HepG2 (cell line): ENCODE data around the gene SQOR. TPM values are rescaled to one million over a fixed set of nuclear protein-coding genes. Genes with fewer than 3 reads are reported as not detected.
A peak's percentile ranks its signal among the peaks of the same experiment; 100 is the strongest.

Experiments
- AHR ChIP-seq: IDR thresholded peaks from 2 replicates; pipeline ENCODE4 v1.6.1; 2018; ENCODE audit warnings: missing genetic modification reagents, missing compliant biosample characterization
- CERS6 ChIP-seq: sonication (generic); formaldehyde crosslinking; IDR thresholded peaks from 2 replicates; pipeline ENCODE4 v1.5.0; 2020; ENCODE audit warnings: missing genetic modification reagents
- EZH2 ChIP-seq: conservative IDR thresholded peaks from 2 replicates; pipeline ENCODE4 v1.6.1; 2012; ENCODE audit warnings: mild to moderate bottlenecking, low read depth, low read length, moderate library complexity
- FLYWCH1 ChIP-seq: sonication (generic); formaldehyde crosslinking; IDR thresholded peaks from 2 replicates; pipeline ENCODE4 v1.8.1; 2023; ENCODE audit warnings: mild to moderate bottlenecking, missing genetic modification reagents
- HOXD1 ChIP-seq: sonication (generic); formaldehyde crosslinking; IDR thresholded peaks from 2 replicates; pipeline ENCODE4 v1.5.0; 2020; ENCODE audit warnings: missing genetic modification reagents
- ISL2 ChIP-seq: sonication (generic); formaldehyde crosslinking; IDR thresholded peaks from 2 replicates; pipeline ENCODE4 v1.5.0; 2020; ENCODE audit warnings: missing genetic modification reagents
- KDM2A ChIP-seq: sonication (generic); formaldehyde crosslinking; IDR thresholded peaks from 2 replicates; pipeline ENCODE4 v1.4.0; 2020; ENCODE audit warnings: low read depth, missing genetic modification reagents, borderline replicate concordance
- NFYB ChIP-seq: sonication (generic); formaldehyde crosslinking; IDR thresholded peaks from 2 replicates; pipeline ENCODE4 v1.4.0; 2020; ENCODE audit warnings: missing genetic modification reagents
- SMAD3 ChIP-seq: sonication (generic); formaldehyde crosslinking; IDR thresholded peaks from 2 replicates; pipeline ENCODE4 v1.4.0; 2020; ENCODE audit warnings: missing genetic modification reagents
- SMAD9 ChIP-seq: sonication (generic); formaldehyde crosslinking; IDR thresholded peaks from 2 replicates; pipeline ENCODE4 v1.5.1; 2020; ENCODE audit warnings: mild to moderate bottlenecking, missing genetic modification reagents
- SMARCC2 ChIP-seq: fragments of 450-650 bp; IDR thresholded peaks from 2 replicates; pipeline ENCODE4 v1.6.1; 2017; ENCODE audit warnings: antibody characterized with exemption, mild to moderate bottlenecking
- SNRNP70 ChIP-seq: fragments of 200-400 bp; formaldehyde crosslinking; IDR thresholded peaks from 2 replicates; pipeline ENCODE4 v1.6.1; 2017; ENCODE audit warnings: mild to moderate bottlenecking, low read depth, low read length, moderate library complexity
- SPEN ChIP-seq: sonication (generic); formaldehyde crosslinking; IDR thresholded peaks from 2 replicates; pipeline ENCODE4 v1.5.1; 2020; ENCODE audit warnings: low read depth, mild to moderate bottlenecking, missing genetic modification reagents
- TAF1 ChIP-seq: sonication (generic); formaldehyde crosslinking; IDR thresholded peaks from 2 replicates; pipeline ENCODE4 v1.4.0; 2020; ENCODE audit warnings: missing genetic modification reagents
- ZFX ChIP-seq: sonication (generic); formaldehyde crosslinking; IDR thresholded peaks from 2 replicates; pipeline ENCODE4 v1.4.0; 2020; ENCODE audit warnings: mild to moderate bottlenecking, low read depth, missing genetic modification reagents, moderate library complexity
- ZNF274 ChIP-seq: sonication (generic); formaldehyde crosslinking; IDR thresholded peaks from 2 replicates; pipeline ENCODE4 v1.5.1; 2020; ENCODE audit warnings: mild to moderate bottlenecking, missing genetic modification reagents
- ZNF382 ChIP-seq: sonication (generic); formaldehyde crosslinking; IDR thresholded peaks from 2 replicates; pipeline ENCODE4 v1.5.0; 2020; ENCODE audit warnings: missing genetic modification reagents, mild to moderate bottlenecking, borderline replicate concordance
- ZNF503 ChIP-seq: sonication (generic); formaldehyde crosslinking; IDR thresholded peaks from 2 replicates; pipeline ENCODE4 v1.4.0; 2020; ENCODE audit warnings: missing genetic modification reagents
- ZNF7 ChIP-seq: IDR thresholded peaks from 2 replicates; pipeline ENCODE4 v1.6.1; 2016; ENCODE audit warnings: missing biosample characterization, missing genetic modification reagents
- ZNF883 ChIP-seq: sonication (generic); formaldehyde crosslinking; IDR thresholded peaks from 2 replicates; pipeline ENCODE4 v1.5.1; 2020; ENCODE audit warnings: mild to moderate bottlenecking, missing genetic modification reagents; ENCODE audit errors: not compliant biosample characterization
- polyA plus RNA-seq, 8 experiments: library from polyadenylated mRNA; depleted of rRNA in 3 of 8; stranded (reverse) in 7 of 8; unstranded in 1 of 8; fragments of >200 nt; fragmentation: Illumina TruSeq in 4 of 8; extraction: Trizol in 4 of 8; gene quantifications; 2 replicates each; pipeline versions ENCODE4 v1.2.1 to v1.2.3, GENCODE V29; 2011 to 2016; ENCODE audit warnings: low read depth in 4 of 8, missing spikeins in 1 of 8, mixed read lengths in 1 of 8; ENCODE audit not compliant: insufficient read depth in 1 of 8
- total RNA-seq, 5 experiments: library from RNA; depleted of rRNA; stranded (reverse); fragments of >200 nt; fragmentation: Illumina TruSeq; extraction: Trizol; gene quantifications; 2 replicates each; pipeline ENCODE4 v1.2.3, GENCODE V29; 2016; ENCODE audit warnings: low read depth in 1 of 5
- TF ChIP-seq, protein P1 (sequence below): sonication (generic); formaldehyde crosslinking; IDR thresholded peaks from 2 replicates; pipeline ENCODE4 v1.4.0; 2020; ENCODE audit warnings: missing genetic modification reagents, mild to moderate bottlenecking, borderline replicate concordance
- TF ChIP-seq, protein P2 (sequence below): sonication (generic); formaldehyde crosslinking; IDR thresholded peaks from 2 replicates; pipeline ENCODE4 v1.8.0; 2022; ENCODE audit warnings: missing genetic modification reagents, mild to moderate bottlenecking, moderate library complexity, borderline replicate concordance

The SQOR gene
- total and polyA plus RNA-seq, 2 of the 13 experiments (the other 11 are each of a cell fraction or from before 2014, with no cell fraction given) = 19.3 to 19.4 TPM

- TF ChIP-seq FLYWCH1 (CRISPR knock-in tag) (no peak), HOXD1 (CRISPR knock-in tag) (no peak), SNRNP70 (no peak), ZFX (CRISPR knock-in tag) (peak; percentile 81), SMAD3 (CRISPR knock-in tag) (peak; percentile 45; the same call in 1 of the 2 replicates), EZH2 (no peak), ZNF883 (CRISPR knock-in tag) (peak; percentile 23), KDM2A (CRISPR knock-in tag) (peak; percentile 71), ZNF503 (no peak), ZNF382 (CRISPR knock-in tag) (no peak), ZNF7 (no peak), ISL2 (CRISPR knock-in tag) (0 out of 2 replicates have a peak, but pooled peaks have one; percentile 7), NFYB (peak; percentile 32; the same call in 1 of the 2 replicates), SMAD9 (CRISPR knock-in tag) (no peak), SMARCC2 (no peak), ZNF274 (CRISPR knock-in tag) (peak; percentile 87; the same call in 1 of the 2 replicates), AHR (CRISPR knock-in tag) (no peak), CERS6 (CRISPR knock-in tag) (no peak), SPEN (no peak; the same call in 1 of the 2 replicates), TAF1 (CRISPR knock-in tag) (peak; percentile 78)
- TF ChIP-seq, protein P1, sequence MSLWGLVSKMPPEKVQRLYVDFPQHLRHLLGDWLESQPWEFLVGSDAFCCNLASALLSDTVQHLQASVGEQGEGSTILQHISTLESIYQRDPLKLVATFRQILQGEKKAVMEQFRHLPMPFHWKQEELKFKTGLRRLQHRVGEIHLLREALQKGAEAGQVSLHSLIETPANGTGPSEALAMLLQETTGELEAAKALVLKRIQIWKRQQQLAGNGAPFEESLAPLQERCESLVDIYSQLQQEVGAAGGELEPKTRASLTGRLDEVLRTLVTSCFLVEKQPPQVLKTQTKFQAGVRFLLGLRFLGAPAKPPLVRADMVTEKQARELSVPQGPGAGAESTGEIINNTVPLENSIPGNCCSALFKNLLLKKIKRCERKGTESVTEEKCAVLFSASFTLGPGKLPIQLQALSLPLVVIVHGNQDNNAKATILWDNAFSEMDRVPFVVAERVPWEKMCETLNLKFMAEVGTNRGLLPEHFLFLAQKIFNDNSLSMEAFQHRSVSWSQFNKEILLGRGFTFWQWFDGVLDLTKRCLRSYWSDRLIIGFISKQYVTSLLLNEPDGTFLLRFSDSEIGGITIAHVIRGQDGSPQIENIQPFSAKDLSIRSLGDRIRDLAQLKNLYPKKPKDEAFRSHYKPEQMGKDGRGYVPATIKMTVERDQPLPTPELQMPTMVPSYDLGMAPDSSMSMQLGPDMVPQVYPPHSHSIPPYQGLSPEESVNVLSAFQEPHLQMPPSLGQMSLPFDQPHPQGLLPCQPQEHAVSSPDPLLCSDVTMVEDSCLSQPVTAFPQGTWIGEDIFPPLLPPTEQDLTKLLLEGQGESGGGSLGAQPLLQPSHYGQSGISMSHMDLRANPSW (CRISPR knock-in tag) = peak; percentile 34; the same call in 1 of the 2 replicates
- TF ChIP-seq, protein P2, sequence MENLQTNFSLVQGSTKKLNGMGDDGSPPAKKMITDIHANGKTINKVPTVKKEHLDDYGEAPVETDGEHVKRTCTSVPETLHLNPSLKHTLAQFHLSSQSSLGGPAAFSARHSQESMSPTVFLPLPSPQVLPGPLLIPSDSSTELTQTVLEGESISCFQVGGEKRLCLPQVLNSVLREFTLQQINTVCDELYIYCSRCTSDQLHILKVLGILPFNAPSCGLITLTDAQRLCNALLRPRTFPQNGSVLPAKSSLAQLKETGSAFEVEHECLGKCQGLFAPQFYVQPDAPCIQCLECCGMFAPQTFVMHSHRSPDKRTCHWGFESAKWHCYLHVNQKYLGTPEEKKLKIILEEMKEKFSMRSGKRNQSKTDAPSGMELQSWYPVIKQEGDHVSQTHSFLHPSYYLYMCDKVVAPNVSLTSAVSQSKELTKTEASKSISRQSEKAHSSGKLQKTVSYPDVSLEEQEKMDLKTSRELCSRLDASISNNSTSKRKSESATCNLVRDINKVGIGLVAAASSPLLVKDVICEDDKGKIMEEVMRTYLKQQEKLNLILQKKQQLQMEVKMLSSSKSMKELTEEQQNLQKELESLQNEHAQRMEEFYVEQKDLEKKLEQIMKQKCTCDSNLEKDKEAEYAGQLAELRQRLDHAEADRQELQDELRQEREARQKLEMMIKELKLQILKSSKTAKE (CRISPR knock-in tag) = no peak
Measured at GRCh38 chr15:45634432-45635190, at the start of gene SQOR (continued).
